GM19351 (cell line): Measurements from ENCODE around the gene PRSS22.

Experiments
- ATAC-seq: cut with Tn5 transposase; IDR thresholded peaks from one replicate; pipeline ENCODE4 v1.9.1; 2021; ENCODE audit warnings: mild to moderate bottlenecking, moderate library complexity; ENCODE audit not compliant: unreplicated experiment

Gene PRSS22

DNA sequence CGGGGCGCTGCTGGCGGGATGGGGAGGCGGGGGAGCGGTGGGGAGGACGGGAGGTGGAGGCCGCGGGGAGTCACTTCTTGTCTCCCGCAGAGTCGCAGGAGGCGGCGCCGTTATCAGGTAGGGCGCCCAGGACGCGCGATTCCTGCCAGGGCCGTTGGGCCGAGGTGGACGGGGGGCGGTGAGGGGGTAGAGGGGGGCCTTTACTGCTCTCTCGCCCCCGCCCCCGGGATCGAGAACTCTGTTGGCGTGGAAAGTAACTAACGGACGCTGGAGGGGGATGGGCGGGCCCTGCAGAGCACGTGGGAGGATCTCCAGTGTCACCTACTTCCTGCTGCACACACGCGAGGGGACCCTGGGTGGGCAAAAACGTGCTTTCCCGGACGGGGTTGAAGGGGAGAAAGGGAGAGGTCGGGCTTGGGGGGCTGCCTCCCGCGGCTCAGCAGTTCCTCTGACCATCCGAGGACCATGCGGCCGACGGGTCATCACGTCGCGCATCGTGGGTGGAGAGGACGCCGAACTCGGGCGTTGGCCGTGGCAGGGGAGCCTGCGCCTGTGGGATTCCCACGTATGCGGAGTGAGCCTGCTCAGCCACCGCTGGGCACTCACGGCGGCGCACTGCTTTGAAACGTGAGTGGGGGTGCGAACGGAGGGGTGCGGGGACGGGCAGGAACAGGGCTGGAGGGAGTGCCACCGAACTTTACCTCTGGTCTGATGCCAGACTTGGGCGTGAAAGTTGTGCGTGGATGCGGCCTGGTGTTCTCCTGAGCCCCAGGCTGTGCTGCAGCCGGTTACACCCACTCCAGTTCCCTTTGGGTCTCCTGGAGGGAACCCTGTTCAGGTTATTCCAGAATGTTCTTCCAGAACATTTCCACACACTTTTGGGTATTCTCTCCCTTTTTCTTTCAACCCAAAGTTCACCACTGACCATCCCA, 40.4 kb downstream of the PRSS22 start:
- no peak for ATAC-seq

DNA sequence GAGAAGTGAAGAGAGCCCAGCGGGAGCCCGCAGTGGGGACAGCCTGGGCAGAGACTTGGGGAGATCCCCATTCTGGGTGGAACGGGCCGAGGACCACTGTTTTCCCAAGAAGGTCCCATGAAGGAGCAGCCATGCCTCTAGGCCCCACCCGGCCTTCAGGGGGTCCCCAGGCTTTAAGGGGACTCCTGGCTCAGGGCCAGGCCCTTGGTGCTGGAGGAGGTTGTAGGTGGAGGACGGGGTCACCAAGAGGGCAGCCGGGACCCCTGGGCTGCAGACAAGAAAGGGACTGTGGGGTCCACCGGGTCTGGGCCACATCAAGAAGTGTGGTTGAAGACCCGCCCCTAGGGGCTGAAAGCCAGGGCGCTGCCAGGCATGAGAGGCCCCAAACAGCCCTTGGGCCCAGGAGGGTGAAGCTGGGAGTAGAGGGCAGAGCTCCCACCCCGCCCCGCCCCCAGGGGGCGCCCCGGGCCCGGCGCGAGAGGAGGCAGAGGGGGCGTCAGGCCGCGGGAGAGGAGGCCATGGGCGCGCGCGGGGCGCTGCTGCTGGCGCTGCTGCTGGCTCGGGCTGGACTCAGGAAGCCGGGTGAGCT, 41.1 kb downstream of the PRSS22 start, which contains the start of gene PRSS21:
TSS of gene PRSS21 (plus strand) at position 487 of the 589 bp plus-strand sequence. CDS start at position 519, 32 bp downstream.
- ATAC-seq: no peak

DNA sequence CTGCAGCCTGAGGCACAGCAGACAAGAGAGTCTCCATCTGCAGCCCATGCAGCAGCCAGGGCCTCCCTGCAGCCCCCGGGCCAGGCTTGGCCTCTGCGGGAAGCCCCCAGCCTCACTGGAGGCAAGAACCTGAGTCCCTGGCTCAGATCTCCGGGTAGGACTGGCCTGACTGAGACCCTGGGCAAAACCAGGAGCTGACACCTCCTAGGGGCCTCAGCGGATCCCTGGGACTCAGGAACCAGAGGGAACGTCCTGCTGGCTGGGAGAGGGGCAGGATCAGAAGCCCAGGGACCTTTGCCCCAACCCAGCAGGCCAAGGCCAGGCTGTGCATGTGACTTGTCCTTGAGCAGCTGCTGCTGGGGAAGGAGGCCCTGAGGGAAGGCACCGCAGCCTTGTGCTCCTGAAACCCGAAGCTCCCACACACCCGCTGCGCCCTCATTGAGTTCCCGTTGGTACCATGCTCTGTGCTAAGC, 42.6 kb downstream of the PRSS22 start:
- ATAC-seq: no peak

DNA sequence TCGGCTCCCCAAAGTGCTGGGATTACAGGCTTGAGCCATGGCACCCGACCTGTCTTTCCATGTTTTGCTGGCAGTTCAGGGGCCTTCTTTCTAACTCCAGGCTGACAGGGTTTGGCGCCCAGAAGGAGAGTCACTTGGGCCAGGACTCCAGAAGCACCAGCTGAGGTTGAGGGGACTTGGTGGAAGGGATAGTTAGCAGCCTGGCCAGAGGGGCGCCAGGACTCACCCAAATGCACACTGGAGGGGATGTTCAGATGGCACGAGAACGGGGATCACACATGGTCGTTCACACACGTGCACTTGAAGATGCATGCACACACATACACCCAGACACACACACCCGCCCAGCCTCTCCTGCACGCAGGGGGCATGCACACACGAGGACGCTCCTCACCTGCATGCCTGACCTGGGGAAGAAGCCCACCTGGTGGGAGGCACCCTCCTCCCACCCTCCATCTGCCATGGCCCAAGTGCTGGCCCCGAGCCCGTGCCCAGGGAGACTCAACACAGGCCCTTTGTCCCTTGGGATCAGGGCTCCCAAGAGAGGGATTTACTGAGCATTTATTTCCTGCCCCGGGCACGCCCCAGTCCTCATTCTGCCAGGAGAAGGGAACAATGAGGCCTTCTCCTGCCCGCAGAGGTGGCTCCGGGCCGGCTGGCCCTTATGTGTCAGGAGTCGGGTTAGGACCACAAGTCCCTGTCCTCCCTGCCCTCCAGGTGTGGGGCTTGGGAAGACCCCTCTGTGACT, 43.2 kb downstream of the PRSS22 start:
- no peak for ATAC-seq

DNA sequence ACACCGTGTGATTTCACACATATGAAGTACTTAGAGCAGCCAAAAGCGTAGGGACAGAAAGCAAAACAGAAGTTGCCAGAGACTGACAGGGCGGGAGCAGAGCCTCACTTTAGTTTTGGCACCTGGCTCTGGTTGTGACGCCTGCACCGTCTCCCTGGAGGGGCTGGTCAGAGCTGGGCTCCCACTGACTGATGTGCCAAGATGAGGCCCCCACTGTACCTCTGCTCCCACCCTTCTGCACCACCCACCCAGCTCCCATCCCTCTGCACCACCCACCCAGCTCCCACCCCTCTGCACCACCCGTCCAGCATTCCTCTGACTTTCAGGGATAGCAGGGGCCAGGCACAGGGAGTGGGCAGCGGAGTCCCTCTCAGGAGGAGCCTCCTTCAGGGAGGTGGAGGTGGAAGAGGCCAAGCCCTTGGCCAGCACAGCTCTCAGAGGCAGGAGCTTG, 44.2 kb downstream of the PRSS22 start:
- no peak for ATAC-seq

DNA sequence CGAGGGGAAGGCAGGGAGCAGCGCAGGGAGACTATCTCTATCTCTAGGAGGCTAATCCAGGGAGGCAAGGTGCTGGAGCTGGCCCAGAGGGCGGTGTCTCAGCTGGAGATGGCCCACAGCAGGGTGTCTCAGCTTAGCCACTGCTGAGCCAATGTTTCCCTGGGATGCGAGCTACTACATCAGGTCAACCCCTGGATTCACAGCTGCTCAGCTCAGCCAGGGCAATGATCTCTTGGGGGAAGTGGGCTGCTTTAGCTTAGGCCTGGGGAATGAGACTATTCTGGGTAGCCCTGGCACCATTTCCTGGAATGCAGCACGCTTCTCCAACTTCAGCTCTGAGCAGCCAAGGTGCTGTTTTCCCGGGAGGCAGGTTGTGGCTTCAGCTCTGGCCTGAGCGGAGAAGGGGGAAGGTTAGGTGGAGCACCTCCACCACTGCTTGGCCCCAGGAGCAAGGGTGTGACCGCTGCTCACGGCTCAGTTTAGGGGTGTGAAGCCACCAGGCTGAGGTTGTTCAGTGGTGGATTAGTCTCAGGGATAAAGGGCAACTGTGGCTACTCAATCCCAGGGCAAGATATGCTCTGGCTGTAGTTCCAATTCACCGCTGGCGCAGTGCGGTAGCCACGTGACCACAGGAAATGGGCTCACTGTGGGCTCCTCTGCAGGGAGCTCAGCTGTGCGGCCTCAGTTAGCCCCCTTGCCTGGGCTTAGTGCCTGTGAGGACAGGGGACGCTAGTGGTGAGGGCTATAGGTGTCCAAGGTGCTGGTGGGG, 46.1 kb downstream of the PRSS22 start:
- ATAC-seq: no peak

DNA sequence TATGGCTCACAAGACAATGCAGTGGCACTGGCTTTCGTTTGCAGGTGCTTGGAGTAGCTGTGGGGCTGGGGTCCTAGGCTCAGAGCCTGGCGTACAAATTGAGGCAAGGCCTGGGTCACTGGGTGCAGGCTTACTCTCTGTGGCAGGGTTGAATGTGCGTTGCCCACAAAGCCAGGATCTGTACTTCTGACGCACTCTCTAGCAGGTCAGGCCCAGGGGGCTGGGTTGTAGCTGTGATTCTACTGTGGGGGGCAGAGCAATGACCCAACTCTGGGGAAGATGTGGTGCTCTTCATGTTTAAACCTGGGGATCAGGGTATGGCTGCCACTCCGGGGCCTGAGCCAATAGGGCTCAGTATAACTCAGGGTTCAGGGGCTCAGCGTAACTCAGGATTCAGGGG, 47.3 kb downstream of the PRSS22 start:
- no peak for ATAC-seq

DNA sequence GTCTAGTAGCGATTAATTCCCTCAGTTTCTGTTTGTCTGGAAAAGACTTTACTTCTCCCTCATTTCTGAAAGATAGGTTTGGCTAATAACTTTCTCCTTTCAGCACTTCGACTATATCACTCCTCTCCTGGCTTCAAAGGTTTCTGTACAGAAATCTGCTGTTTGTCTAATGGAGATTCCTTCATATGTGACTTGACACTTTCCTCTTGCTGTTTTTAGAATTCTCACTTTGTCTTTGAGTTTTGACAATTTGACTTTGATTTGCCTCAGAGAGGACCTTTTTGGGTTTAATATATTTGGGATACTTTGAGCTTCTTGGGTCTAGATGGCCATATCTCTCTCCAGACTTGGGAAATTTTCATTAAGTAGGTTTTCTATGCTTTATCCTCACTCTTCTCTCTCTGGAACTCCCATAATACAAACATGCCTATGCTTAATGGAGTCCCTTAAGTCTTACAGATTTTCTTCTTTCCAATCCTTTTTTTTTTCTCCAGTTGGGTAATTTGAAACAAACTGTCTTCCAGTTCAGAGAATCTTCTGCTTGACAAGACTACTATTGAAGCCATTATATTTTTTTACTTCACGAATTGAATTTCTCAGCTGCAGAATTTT, 48.7 kb downstream of the PRSS22 start:
- no peak for ATAC-seq

DNA sequence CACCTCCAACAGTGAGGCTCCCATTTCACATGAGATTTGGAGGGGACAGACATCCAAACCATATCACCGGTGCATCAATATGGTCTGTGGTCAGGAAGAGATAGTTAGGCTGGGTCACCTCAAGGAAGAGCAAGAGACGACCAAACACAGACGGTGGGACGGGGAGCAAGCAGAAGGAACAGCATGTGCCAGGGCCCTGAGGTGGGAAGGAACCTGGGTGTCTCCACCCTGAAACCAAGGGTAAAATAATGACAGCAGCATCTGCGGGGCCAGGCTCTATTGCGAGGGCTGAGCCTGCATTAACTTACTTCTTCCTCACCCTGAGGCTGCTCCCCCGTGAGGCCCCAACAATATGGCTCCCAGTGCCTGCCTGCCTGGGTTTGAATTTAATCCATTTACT, 49.8 kb downstream of the PRSS22 start:
- no peak for ATAC-seq

DNA sequence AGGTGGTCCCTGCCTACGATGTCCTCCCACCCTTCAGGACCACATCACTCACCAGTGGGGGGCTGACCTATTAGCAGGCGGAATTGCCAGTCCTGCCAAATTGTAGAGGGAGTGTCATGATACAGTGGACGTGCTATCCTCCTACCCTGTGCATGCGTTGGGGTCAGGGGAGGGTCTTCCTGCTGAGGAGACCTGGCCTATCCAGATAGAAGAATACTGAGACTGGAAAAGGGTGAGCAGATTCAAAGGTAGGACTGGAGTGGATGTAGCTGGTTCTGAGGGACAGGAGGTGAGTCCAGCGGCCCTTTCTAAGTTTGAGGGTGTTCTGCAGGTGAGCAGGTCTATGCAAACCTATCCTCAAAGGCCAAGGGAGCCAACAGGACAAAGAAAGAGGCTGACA, 51.7 kb downstream of the PRSS22 start:
- ATAC-seq: no peak

DNA sequence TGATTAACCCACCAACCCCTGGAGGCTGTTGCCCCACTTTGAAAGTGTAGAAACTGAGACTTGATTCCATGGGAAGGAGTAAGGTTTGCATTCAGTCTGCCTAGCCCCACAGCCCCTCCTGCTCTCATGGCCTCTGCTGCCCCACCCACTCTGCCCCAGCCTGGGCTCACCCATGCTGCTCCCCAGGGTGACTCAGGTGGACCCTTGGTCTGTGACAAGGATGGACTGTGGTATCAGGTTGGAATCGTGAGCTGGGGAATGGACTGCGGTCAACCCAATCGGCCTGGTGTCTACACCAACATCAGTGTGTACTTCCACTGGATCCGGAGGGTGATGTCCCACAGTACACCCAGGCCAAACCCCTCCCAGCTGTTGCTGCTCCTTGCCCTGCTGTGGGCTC, 53.2 kb downstream of the PRSS22 start:
- ATAC-seq: no peak

DNA sequence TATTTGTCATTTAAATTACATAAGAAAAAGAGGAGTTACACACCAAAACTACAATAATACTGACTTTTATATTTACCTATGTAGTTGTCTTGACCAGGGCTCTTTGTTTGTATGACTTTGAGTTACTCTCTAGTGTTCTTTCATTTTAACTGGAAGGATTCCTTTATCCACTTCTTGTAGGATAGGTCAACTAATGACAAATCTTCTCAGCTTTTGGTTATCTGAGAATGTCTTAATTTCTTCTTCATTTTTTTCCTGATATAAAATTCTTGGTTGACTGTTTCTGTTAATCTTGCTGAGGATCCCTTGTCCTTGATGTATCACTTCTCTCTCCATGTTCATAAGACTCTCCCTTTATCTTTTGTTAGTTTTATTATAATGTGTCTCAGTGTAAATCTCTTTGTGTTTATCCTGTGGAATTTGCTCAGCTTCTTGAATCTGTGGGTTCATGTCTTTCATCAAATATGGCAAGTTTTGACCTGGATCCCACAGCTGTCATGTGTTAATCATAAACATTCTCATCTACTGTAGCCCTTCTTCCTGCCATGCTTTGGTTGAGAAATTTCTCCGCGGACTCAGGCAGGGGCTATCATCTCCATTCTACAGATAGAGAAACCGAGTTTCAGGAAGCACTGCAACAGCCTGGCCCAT, 54.3 kb downstream of the PRSS22 start:
- no peak for ATAC-seq
